GM12864 (cell line): ENCODE data around the gene ZP4.

Source experiments
- DNase-seq: peaks from one replicate; pipeline ENCODE4 v3.0.0-alpha.2; 2011; ENCODE audit warnings: low read depth
- H3K4me3 ChIP-seq: 2 replicates; pipeline ENCODE4 v1.5.1; 2011; ENCODE audit warnings: mild to moderate bottlenecking, low read depth, low read length, control low read depth
- TF ChIP-seq, protein P1 (sequence below): IDR thresholded peaks from 2 replicates; pipeline ENCODE4 v1.5.1; 2011; ENCODE audit warnings: low read depth, mild to moderate bottlenecking, moderate library complexity, low read length, control low read depth, inconsistent platforms; ENCODE audit errors: missing control alignments

The ZP4 gene

DNA sequence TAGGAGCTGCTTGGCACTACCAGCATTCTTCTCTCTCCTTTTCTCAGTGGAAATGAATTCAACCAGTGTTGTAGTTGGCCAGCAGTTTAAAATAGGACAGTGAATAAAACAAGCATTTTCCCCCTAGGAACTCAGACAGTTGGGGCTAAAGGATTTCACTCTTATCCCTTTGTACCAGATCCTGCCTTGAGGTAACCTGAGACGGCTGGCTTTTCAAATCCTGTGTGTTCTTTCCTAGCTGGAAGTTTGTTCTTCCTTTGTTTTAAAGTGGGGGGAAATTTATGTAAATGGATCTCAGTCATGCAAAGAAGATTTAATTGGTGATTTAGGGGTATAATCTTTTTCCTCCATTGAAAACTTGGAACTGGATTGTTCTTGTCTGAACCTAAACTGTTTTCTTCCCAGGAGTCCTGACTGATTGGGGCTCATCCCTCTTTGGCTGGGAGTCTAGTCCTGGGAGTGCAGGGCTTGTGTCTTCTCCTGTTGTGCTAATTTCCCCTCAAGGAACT lies 23.3 kb downstream of the ZP4 start:
- DNase-seq = no peak
- no peak overlapping the region for H3K4me3 ChIP-seq
- TF ChIP-seq, protein P1, sequence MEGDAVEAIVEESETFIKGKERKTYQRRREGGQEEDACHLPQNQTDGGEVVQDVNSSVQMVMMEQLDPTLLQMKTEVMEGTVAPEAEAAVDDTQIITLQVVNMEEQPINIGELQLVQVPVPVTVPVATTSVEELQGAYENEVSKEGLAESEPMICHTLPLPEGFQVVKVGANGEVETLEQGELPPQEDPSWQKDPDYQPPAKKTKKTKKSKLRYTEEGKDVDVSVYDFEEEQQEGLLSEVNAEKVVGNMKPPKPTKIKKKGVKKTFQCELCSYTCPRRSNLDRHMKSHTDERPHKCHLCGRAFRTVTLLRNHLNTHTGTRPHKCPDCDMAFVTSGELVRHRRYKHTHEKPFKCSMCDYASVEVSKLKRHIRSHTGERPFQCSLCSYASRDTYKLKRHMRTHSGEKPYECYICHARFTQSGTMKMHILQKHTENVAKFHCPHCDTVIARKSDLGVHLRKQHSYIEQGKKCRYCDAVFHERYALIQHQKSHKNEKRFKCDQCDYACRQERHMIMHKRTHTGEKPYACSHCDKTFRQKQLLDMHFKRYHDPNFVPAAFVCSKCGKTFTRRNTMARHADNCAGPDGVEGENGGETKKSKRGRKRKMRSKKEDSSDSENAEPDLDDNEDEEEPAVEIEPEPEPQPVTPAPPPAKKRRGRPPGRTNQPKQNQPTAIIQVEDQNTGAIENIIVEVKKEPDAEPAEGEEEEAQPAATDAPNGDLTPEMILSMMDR = no peak

DNA sequence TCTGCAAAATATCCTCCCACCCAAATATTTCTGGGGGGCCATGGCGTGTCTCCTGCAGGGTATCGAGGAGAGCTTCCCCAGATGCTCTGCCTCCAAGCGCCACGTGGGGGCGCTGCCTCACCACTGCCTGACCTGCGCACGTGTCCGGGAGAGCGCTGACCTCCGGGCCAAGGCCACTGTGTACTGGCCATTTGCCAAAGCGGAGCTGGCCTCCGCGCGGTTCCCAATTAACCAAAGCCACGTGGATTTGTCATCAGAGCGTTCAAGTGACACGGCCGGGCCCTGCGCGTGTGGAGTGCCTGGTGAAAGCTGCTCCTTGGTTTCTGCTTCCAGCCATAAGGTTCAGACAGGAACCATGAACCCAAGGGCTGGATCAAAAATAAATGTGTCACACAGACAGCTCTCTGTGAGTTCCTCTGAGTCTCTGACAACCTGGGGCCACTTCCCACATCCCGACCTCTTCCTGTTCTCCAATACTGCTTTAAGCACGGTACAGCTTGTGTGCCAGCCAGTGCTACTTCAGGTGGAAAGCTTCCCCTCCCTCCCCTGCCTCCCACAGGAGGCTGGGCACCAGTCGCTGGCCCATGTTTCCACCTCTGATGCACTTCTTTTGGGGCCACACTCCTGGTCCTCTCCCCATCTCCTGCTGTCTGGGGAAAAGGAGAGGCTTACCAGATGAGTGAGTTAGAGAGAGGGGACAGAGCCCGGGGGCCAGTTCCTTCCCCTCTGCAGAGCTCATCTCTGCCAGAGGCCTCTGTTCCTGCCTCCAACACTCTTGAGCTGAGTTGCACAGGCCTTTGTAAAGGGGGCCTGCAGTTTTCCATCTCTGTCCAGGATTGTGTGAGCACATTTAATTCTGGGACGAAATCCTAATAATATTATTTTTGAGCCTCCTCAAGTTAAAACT lies 26.1 kb downstream of the ZP4 start:
- no peak for DNase-seq
- H3K4me3 ChIP-seq = no peak overlapping the region
- TF ChIP-seq, protein P1 = peak; percentile 63

DNA sequence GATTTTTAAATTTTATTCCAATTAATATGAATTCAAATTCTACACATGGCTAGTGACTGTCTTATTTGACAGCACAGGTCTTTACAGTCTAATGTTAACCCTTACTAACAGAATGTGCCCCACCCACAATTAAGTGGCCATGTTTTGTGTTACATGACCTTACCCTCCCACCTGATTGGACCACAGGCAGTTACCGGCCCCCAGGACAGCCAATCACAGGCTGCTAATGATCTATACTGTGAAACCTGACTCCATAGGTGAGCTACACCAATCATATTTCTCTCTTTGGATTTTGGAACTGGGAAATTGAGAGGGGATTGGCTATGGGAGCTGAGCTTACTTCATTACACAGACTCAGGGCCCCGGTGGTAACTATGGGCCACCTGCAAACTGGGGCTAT lies 27.5 kb downstream of the ZP4 start:
- TF ChIP-seq, protein P1 = no peak

DNA sequence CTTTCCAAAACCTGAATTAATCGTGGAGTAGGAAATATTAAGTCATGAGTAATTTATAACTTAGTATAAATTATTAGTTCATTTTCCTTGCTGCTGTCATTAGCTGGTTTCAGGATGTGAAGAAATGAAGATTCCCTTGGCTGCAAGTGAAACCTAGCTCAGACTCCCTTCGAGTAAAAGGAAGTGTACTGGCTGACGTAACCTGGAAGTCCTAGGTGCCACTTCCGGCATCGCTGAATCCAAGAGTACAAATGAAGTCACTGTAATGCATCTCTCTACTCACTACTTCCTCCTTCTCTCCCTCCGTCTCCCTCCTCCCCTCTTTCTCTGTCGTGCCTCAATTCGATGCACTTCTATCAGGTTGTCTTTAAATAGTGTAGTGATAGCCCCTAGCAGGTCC lies 28.8 kb downstream of the ZP4 start:
- no peak overlapping the region for H3K4me3 ChIP-seq
- TF ChIP-seq, protein P1 = no peak
- no peak for DNase-seq

More for the DNA sequence above, 27.5 kb downstream of the ZP4 start:
- no peak overlapping the region for H3K4me3 ChIP-seq
- DNase-seq = no peak

DNA sequence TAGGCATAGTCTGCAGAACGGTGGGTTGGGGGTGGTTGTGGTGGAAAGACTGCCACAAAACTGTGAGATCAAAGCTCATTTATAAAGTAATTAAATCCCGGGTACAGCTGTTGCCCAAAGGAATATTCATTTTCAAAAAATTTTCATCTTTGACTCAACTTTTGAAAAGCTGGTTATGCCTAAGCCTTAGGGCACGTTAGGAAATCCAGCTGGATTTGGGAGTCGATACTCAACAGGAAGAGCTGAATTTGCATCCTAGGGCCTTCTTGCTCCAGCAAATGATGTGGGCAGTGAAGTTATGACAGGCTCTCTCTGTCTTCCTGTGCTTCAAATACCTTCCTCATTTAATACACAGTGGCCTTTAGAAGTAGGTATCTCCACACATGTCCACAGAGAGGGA lies 31.7 kb downstream of the ZP4 start:
- H3K4me3 ChIP-seq = no peak overlapping the region
- no peak for DNase-seq
- TF ChIP-seq, protein P1 = no peak

DNA sequence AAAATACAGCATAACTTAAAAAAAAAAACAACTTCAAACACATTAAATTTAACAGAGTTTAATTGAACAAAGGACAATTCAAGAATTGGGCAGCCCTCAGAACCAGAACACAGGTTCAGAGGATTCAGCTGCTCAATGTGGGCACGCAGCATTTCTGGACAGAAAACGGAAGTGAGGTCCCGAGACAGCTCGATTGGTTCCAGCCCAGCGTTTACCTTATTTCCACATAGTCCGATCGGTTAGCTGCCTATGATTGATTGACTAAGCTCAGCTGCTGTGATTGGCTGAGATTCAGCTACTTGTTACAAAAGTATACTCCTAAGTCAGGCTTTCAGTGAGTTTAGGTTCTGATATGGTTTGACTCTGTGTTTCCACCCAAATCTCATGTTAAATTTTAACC lies 33.3 kb downstream of the ZP4 start:
- no peak for DNase-seq
- H3K4me3 ChIP-seq = no peak overlapping the region
- TF ChIP-seq, protein P1 = no peak
